HG03095 (cell line): ENCODE data around the gene PRDM16.

Experiments
- ATAC-seq: cut with Tn5 transposase; IDR thresholded peaks from one replicate; pipeline ENCODE4 v1.9.1; 2021; ENCODE audit warnings: moderate library complexity; ENCODE audit not compliant: unreplicated experiment

Gene PRDM16

DNA sequence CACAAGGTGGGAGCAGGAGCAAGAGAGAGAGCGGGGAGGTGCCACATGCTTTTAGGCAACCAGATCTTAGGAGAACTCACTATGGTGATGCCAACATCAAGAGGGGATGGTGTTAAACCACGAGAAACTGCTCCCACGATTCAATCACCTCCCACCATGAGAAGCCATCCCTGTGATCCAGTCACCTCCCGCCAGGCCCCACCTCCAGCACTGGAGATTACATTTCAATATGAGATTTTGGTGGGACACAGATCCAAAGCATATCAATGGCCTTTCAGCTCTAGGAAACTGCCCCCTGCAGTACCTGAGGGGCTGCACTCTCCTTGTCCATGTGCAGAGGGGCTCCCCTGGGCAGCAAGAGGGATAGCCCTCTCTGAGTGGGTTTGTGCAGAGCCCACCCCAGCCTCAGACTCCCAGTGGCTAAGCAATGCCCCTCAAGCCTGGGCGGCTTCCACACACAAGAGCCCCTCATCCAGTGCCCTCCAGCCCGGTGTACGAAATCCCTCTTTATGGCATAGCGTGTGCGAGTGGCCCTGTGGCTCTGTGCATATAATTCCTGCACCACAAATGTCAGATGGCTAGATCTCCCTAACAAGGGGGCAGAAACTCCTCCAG, 15.5 kb upstream of the PRDM16 start:
- ATAC-seq = no peak

DNA sequence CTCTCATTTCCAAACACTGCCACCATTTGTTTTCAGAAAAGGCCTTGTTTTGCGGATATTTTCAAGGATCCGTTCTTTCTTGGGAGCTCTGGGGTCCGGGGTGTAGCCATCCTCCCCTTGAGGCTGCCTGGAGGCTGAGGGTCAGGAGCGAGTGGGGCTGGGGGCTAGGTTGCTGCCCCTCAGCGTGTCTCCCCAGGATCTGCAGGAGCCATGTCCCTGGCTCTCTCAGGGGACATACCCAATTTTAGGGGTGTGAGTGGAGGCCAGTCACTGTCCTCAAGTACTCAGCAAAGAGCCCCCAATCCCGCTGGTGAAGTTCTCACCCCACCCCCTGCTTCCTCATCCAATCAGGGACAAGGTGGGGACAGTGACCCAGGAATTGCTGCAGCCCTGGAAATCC, 15.0 kb upstream of the PRDM16 start:
- ATAC-seq = no peak

DNA sequence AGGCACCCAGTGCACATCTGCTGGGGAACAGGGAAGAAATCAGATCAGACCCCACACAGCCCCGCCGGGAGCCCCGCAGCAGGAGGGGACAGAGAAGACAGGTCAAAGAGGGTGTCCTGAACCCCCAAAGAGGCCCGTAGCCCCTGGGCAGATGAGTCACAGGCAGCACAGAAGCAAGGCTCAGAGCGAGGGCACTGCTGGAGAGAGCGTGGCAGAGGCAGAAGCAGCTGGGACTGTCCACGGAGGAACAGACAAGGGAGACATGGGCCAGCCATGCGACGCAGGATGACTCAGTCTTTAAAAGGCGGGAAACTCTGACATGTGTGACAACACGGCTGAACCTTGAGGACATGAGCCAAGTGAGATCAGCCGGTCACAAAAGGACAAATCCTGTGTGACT, 14.5 kb upstream of the PRDM16 start:
- ATAC-seq = no peak

DNA sequence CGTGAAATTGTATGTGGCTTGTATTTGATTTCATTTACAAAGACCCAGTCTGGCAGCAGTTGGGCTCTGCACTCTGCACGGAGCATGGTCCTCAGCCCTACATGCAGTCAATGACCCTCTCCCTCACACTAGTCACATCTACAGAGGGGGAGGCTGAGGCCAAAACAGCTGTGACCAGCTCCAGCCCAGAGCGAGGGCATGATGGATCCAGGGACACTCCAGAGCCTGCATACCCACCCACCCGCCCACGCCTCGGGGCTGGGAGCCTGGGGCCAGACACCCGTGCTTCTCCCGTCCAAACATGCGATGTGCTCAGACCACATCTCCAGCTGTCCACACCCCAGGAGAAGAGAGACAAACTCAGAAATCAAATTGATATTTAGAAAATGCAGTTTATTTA, 14.0 kb upstream of the PRDM16 start:
- no peak for ATAC-seq

DNA sequence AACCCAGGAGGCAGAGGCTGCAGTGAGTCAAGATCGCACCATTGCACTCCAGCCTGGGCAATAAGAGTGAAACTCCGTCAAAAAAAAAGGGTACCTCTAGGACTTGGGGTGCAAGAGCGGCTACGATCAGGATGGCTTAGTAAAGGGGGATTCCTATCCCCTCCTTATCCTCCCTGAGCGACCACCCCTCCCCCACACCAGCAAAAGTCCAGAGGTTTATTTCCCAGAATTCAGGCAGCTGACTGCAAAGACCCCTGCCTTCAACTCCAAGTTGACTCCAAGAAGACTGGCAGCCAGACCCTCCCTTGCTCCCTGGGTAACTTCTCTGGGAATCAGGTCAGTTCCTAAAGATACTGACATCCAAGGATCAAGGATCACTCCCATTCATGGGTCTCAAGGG, 12.4 kb upstream of the PRDM16 start:
- no peak for ATAC-seq

DNA sequence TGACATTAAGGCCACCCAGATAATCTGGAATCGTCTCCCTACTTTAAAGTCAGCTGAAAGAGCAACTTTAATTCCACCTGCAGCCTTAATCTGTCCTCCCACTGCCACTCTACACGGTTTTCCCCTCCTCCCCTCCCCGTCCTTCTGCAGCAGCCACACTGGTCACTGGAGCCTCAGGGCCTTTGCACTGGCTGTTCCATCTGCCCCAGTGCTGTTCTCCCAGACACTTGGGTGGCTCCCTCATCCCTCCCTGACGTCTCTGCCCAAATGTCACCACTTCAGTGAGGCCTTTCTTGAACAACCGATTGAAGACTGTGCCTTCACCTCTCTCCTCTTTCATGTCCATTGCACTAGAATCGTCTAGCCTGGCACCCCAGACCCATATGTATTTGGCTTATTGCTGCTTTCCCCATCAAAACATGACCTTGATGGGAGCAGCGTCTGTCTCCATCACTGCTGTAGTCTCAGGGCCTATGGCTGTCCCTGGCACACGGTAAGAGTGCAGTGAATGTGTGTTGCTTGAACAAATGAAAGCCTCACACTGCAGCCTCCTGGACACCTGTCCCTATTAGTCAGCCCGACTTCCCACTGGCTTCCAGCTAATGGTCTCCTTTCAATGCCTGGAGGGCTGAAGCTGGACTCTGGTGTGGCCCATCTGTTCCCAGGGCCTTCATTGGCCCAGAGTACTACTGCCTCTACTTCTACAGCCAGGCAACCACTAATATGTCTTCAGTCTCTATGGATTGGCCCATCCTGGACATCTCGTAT, 10.6 kb upstream of the PRDM16 start:
- no peak for ATAC-seq

DNA sequence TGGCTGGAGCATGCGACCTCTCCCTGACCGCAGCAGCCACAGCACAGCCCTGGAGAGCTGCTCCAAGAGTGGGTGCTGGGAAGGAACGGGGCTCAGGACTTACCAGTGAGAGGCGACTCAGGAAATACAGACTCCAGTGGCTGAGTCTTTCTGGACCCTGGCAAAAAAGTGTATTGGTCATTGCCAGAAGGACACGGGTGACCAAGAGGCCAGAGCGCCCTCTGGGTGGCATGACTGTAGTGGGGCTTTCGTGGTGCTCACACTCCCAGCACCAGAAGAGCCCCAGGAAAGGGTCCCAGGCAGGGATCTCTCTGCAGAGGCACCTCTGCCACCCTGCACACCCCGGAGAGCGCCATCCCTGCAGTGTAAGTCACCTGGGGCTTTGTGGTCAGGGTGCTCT, 8.9 kb upstream of the PRDM16 start:
- ATAC-seq = no peak

DNA sequence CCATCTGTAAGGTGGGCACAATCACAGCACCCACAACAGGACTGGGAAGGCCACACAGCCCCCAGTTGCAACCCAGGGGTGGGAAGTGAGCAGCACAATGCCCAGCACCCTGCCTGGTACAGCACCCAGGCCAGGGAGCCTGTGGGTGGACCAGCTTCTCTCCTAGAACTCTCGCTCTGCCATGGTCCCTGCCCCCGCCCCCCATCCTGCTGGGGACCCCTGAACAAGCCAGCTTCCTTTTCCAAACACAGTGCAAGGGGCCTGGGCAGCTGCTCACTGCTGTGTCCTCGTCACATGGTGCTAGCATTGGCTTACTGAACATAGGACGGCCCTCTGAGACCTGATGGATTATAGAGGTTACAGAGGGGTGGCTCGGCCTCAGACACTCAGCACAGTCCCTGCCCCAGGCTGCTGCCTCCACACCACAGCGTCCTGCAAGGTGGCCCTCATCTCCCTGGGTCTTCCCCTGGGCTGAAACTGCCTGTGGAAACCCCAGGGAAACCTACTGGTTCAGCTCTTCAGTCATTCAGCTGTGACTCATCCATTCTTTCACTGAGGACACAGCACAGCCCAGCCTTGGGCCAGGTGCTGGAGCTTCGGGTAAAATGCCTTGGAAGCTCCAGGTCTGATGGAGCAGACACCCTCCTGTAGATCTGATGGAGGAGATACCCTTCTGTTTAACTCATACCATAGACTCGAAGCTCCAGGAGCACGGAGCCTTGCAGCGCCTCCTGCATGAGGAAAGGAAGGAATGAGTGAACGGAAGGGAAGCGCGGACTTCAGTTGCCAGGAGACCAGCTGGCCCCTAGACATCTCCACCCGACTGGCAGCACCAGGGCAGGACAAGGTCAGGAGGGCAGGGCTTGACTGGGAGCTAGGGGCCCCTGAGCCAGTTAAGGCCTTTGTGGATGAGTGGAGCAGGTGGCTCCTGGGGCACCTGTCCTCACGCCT, 8.1 kb upstream of the PRDM16 start:
- ATAC-seq = no peak

DNA sequence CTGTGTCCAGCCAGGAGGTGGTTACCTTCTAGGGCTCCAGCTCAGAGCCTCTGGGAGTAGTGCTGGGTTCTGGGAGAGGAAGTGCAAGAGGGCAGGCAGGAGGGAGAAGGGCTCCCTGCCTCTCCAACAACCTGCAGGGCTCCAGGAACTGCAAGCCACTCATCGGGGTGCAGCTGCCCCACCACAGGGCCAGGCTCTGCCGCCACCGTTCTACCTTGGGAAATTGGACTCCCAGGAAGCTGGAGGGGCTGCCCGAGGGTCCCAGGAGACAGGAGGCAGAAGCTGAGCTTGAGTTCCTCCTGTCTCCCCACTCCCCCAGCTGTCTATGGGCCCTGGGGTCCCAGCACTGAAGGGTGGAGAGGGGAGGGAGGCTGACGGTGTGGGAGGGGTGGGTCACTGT, 7.4 kb upstream of the PRDM16 start:
- no peak for ATAC-seq

DNA sequence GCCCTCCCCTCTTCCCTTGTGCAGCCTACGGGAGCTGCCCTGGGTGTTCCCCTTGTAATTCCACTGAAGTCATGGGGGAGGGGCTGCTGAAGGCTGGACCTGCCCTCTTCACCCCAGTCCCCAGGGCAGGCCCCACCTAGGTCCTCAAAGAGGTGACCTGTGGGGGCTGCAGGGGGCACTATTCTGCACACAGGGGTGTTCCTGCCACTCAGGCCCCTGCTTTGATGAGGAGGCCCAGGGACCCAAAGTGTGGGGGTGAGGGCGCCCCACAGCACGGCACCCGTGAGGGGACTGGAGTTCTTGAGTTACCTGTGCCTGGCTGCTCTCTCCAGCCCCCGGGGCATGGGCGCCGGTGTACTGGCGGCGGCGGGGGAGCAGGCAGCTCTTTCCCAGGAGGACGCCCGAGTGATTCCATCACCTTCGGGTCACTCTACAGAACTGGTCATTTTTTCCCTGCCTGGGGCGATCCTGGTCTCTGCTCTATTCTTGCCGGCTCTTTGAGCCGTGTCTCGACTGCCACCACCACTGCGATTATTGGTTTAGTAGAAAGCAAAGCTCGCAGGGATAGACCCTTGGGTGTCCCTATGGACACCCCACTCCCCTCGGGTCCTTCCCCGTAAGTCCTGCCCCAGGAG, 6.9 kb upstream of the PRDM16 start:
- ATAC-seq = no peak

DNA sequence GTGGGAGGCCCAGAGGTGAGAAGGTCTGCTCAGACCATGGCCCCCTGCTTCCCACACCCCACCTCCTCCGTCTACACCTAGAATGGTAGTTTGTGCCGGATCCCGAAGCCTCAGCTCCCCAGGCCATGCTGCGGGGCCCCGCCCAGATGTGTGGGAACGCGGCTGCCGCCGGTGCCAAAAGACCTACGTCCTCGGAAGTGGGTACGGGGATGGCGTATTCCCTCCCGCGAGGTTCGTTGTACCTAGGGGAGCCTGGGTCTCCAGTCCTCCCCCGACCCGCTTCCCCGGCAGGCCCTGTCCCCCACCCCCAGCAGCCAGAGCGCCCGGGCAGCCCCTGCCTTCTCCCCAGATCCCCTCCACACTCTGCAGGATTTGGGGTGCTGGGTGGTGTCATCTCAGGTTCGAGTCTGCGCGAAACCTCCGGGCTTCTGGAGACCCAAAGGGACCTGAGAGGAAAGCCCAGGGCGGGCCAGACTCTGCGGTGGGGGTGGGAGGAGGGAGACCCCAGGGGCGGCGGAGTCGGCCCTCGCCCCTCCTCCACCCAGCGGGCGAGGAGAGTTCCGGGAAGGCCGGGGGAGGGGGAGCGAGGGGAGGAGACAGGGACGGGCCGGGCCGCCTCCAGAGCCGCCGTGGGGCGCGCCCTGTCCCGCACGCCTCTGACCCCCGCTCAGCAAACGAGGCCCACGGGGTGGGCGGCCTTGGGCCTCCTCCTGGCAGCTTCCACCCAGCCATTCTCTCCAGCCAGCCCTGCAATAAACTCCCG, 6.2 kb upstream of the PRDM16 start:
- no peak for ATAC-seq

DNA sequence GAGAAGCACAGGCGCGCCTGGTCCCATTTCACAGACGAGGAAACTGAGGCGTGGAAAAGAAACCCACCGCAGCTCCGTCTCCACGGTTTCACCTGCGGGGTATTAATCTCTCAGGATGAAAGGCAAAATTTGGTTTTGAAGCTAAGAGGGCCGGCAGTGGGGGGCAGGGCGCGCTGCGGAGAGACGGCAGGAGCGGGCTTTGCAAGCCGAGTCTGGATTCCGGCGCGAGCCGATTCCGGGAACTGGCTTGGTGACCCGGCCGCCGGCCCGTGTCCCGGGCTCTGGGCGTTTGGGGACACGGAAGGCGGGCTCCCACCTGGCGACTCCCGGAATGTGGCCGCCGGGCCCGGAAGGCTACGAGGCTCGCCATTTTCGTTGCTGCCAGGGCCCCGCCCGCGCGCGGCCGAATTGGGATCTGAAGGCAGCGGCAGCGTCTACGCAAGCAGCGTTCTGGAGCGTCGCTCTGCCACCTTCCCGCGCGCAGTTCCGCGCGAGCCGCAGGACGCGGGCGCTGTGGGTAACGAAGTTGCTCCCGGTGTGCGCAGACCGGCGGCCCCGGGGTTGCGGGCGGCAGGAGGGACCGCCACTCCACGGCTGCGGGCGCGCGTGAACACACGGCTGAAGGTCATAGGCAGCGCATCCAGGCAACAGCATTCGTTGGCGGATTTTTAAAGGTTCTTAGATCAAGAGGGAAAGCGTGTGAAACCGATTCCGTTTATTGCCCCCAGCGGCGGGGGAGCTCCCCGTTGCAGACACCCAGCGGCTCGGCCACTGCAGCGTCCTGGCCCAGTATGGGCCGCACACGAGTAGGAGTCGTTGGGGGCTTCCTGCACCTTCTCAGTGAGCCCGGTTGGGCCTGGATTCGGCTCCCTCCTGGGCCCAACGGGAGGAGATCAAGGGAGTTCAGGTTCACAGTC, 5.4 kb upstream of the PRDM16 start:
- no peak for ATAC-seq

DNA sequence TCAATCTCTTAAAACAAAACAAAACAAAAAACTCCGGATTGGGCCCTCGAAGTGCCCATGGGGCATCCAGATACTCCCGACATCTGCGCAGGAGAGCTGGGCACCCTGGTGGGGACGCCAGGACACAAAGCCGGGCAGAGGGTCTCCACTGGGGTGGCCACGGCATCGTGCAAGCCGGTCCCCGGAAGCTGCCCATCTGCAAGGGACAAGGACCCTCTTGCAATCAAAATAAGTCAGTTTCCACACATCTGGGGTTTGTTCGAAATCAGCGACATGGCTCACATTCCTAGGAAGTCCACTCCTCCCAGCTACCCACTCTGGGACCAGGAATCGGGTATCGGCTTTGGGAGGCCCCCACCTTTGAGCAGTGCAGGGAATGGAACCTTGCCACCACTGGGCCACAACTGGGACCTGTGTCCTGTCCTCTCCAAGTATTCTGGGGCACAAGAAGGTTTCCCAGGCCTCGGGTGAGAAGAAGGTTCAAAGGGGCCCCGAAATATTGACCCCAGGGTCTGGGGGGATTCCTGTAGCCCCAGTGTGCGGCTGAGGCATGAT, 4.6 kb upstream of the PRDM16 start:
- no peak for ATAC-seq

DNA sequence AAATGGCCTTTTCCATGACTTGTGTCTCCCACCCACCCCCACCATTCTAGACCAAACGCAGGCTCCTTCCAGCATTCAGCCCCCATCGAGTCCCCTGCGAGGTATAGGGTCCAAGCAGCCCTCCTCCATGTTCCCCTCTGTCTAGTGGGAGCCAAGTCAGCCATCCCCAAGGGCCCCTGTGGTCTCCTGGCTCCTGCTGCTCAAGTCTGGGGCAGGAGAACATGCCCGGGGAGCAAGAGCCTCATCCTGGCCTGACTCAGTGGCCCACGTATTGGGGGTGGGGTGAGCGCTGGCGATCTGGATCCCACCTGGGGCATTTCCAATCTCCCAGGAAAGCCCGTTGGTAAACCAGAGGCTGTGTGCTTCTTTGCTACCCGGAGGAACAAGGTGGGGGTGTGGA, 4.1 kb upstream of the PRDM16 start:
- ATAC-seq = no peak

DNA sequence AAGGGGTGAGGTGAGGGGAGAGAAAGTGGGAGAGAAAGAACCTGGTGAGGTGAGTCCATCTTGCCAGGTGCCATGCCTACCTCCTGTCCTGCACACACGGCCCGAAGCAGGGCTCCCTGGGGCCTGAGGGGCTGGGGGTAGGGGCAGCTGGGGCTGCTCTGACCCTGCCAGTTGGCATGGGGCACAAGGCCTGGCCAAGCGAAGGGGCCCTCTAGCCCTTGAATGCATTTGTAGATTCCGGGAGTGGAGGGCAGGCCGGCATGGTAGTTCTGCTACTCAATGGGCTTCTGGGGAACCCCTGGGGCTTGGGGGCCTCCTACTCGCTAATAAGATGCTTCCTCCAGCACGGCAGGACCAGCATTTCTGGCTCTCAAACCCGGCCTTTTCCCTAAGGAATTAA, 3.6 kb upstream of the PRDM16 start:
- no peak for ATAC-seq

DNA sequence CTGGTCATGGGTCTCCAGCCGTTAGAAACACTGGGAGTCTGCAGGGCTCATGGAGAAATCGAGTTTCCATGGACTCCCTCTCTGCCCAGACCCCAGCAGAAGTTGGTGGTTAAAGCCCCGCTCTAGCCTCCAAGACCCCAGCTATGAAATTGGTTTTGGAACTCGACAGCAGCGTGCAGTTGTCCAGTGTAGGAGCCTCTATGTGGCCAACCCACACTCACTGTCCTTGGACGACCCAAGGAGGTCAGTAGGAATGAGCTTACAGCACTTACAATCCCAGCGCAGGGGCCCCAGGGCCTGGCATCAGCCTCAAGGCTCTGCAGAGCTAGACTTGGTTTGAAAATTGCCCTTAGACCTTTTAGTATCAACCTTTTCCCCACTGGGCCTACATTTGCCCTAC, 3.2 kb upstream of the PRDM16 start:
- ATAC-seq = no peak

DNA sequence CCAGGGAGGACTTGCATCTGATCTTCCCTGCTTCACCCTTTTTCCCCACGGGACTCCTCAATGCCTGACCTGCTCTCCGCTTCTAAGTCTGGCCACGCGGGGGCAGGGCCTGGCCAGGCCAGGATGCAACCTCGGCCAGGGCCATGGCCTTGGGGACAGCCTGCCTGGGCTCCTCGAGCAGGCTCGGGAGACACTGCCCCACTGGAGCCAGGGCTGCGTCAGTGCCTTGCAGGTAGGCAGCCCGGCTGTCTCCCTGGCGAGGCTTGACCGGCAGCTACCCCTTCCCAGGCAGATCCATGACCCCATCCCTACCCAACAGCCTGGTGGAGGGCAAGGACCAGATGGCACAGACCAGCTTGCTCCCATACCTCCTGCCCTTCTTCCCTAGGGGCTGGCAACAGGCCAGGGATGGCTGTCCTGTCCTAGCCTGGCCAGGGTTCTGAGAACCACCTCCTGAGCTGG, 2.7 kb upstream of the PRDM16 start:
- no peak for ATAC-seq

DNA sequence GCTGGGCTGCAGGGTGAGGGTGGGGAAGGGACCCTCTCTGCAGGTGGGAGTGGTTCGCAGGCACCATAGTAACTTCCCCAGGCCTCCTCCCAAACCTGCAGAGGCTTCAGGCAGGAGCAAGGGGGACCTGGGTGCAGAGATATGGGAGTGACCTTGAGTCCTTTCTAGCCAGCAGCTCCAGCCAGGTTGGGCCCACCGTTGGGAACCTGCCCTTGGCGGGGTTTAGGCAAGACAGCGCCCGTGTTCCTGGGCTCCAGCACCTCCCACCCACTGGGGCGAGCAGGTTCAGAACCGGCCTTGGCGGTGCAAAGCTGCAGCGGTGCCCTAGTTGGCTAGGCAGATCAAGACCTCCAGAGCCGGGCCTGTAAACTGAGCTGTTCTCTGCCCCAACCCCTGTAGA, 2.2 kb upstream of the PRDM16 start:
- no peak for ATAC-seq

DNA sequence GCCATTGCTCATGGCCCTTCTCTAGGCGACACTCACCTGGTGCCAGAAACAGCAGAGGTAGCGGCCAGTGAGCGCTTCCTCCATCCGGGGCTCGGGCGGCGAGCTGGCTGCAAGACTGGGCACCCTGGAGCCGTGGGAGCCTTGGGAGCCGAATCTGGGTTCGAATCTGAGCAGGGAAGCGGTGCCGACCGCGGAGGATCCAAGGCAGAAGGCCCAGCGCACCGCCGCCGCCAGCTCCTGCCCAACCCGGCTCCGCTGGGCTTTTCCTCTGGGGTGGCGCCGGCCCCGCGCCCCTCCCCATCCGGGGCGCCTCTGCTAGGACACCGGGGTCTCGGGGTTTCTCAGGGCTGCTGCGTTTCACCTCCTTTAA, 1.7 kb upstream of the PRDM16 start:
- ATAC-seq = no peak
